GM12878 (cell line): Measurements from ENCODE around the gene MAN1A1. TPM values are rescaled to one million over a fixed set of nuclear protein-coding genes. Genes with fewer than 3 reads are reported as not detected.

Source experiments
- ATAC-seq: fragments of 200-7000 bp; cut with Tn5 transposase; 3 replicates; pipeline ENCODE4 v1.9.1; 2020; ENCODE audit warnings: mild to moderate bottlenecking, moderate library complexity
- BruUV-seq: library from RNA; stranded (reverse); fragments of 400-500 nt; replicated peaks from 2 replicates; lab custom pipeline; 2021; lab: Mats Ljungman, UMichigan
- CTCF ChIA-PET: fragments of 300-600 bp; sonication (Branson Sonifier 250); formaldehyde crosslinking; extraction: SDS; loops from one replicate; lab custom pipeline; 2021; ENCODE audit warnings: inconsistent platforms; lab: Yijun Ruan, JAX
- POLR2A ChIA-PET: fragments of 350-600 bp; formaldehyde crosslinking; extraction: SDS; loops from one replicate; lab custom pipeline; 2021; ENCODE audit warnings: inconsistent platforms; lab: Charles Lee
- RAD21 ChIA-PET: fragments of 300-600 bp; sonication (Branson Sonifier 250); formaldehyde crosslinking; loops from one replicate; lab custom pipeline; 2023; ENCODE audit warnings: antibody characterized with exemption; ENCODE audit not compliant: unreplicated experiment; lab: Charles Lee
- SMC1A ChIA-PET: fragments of 300-600 bp; sonication (Branson Sonifier 250); formaldehyde crosslinking; loops from one replicate; lab custom pipeline; 2023; ENCODE audit not compliant: unreplicated experiment, uncharacterized antibody; lab: Charles Lee
- DNase-seq: peaks from one replicate; pipeline ENCODE4 v3.0.0-alpha.2; 2011; ENCODE audit warnings: low read depth, low spot score
- FAIRE-seq: peaks from 3 replicates; lab custom pipeline; 2011; peaks lifted over from hg19 to GRCh38; lab: Jason Lieb, UNC
- H2AFZ ChIP-seq: 2 replicates; pipeline ENCODE4 v1.6.0; 2011; ENCODE audit warnings: low read depth, low read length, control low read depth; ENCODE audit not compliant: control insufficient read depth
- H3K27ac ChIP-seq: 2 replicates; pipeline ENCODE4 v1.5.1; 2011; ENCODE audit warnings: control low read depth; ENCODE audit not compliant: control insufficient read depth, insufficient read depth
- H3K27me3 ChIP-seq, 2 experiments: replicated peaks in 1 of 2; 2 replicates each; pipeline versions ENCODE4 v1.6.0 to v1.6.1; 2011; ENCODE audit warnings: low read length in 1 of 2; ENCODE audit not compliant: control insufficient read depth in 2 of 2, insufficient read depth in 2 of 2
- H3K36me3 ChIP-seq, 2 experiments: 2 replicates each; pipeline ENCODE4 v1.5.1; 2011; ENCODE audit warnings: low read length in 1 of 2; ENCODE audit not compliant: control insufficient read depth in 2 of 2, insufficient read depth in 2 of 2
- H3K4me1 ChIP-seq: 2 replicates; pipeline ENCODE4 v1.6.1; 2011; ENCODE audit warnings: mild to moderate bottlenecking, low read length, moderate library complexity, mixed read lengths; ENCODE audit not compliant: control insufficient read depth, insufficient read depth
- H3K4me2 ChIP-seq: 2 replicates; pipeline ENCODE4 v1.6.0; 2011; ENCODE audit warnings: control low read depth; ENCODE audit not compliant: control insufficient read depth, insufficient read depth
- H3K4me3 ChIP-seq: fragments of 200-600 bp; sonication (generic); 2 replicates; pipeline ENCODE4 v1.5.1; 2016
- H3K79me2 ChIP-seq: 2 replicates; pipeline ENCODE4 v1.6.0; 2011; ENCODE audit warnings: low read length; ENCODE audit not compliant: control insufficient read depth, insufficient read depth
- H3K9ac ChIP-seq: 2 replicates; pipeline ENCODE4 v1.8.0; 2011; ENCODE audit warnings: low read length, control low read depth, mixed read lengths; ENCODE audit not compliant: control insufficient read depth, insufficient read depth
- H3K9me3 ChIP-seq: replicated peaks from 3 replicates; pipeline ENCODE4 v1.5.1; 2011; ENCODE audit warnings: mild to moderate bottlenecking, low read length; ENCODE audit not compliant: control insufficient read depth, insufficient read depth
- H4K20me1 ChIP-seq: 2 replicates; pipeline ENCODE4 v1.6.0; 2011; ENCODE audit not compliant: control insufficient read depth, insufficient read depth
- CBFB ChIP-seq: IDR thresholded peaks from 2 replicates; pipeline ENCODE4 v1.6.1; 2016; ENCODE audit warnings: antibody characterized with exemption, low read depth
- FOXK2 ChIP-seq: fragments of 450-650 bp; IDR thresholded peaks from 2 replicates; pipeline ENCODE4 v1.6.1; 2017; ENCODE audit warnings: mild to moderate bottlenecking, moderate library complexity
- HDAC2 ChIP-seq: fragments of 200-600 bp; sonication (generic); IDR thresholded peaks from 2 replicates; pipeline ENCODE4 v1.6.1; 2017
- NFYA ChIP-seq: IDR thresholded peaks from 2 replicates; pipeline ENCODE4 v1.6.1; 2011; ENCODE audit warnings: low read depth, mild to moderate bottlenecking, low read length, improper control_type of control experiment, borderline replicate concordance
- PKNOX1 ChIP-seq: fragments of 450-650 bp; IDR thresholded peaks from 2 replicates; pipeline ENCODE4 v1.6.1; 2016; ENCODE audit warnings: mild to moderate bottlenecking
- POU2F2 ChIP-seq: IDR thresholded peaks from 3 replicates; pipeline ENCODE4 v1.6.1; 2011; ENCODE audit warnings: low read depth, mild to moderate bottlenecking, low read length, borderline replicate concordance
- SIN3A ChIP-seq: IDR thresholded peaks from 2 replicates; pipeline ENCODE4 v1.6.1; 2012; ENCODE audit warnings: low read depth, low read length, improper control_type of control experiment
- TBL1XR1 ChIP-seq: IDR thresholded peaks from 2 replicates; pipeline ENCODE4 v1.6.1; 2012; ENCODE audit warnings: low read depth, low read length, improper control_type of control experiment
- USF1 ChIP-seq: IDR thresholded peaks from 2 replicates; pipeline ENCODE4 v1.6.1; 2011; ENCODE audit warnings: borderline replicate concordance, low read depth, mild to moderate bottlenecking, moderate library complexity, mixed read lengths, low read length; ENCODE audit not compliant: insufficient read depth; ENCODE audit errors: extremely low read length
- WGBS: methylation state at CpG from one replicate; pipeline ENCODE4 v1.1.6; 2016; ENCODE audit warnings: low lambda C conversion rate; ENCODE audit not compliant: insufficient replicate concordance, insufficient coverage; ENCODE audit errors: missing lambda C conversion rate; 5-methylcytosine and 5-hydroxymethylcytosine counted together
- in situ Hi-C: fragments of 300-500 bp; cut with MboI; formaldehyde crosslinking; loops from 9 replicates; pipeline ENCODE4 v1.14.3; 2018; ENCODE audit warnings: mixed read lengths
- intact Hi-C: fragments of 100-400 bp; cut with micrococcal nuclease; formaldehyde crosslinking; loops from one replicate; pipeline ENCODE4 v1.14.2; 2022; ENCODE audit not compliant: unreplicated experiment
- polyA plus RNA-seq, 11 experiments: library from polyadenylated mRNA; depleted of rRNA in 4 of 11; unstranded in 6 of 11; stranded (reverse) in 5 of 11; fragments of >200 nt; fragmentation: Nextera tagmentation in 4 of 11; fragmentation: Illumina TruSeq in 1 of 11; extraction: Ambion mirVana in 4 of 11; extraction: Trizol in 1 of 11; gene quantifications; 1 replicate in 1 of 11; 2 replicates in 10 of 11; pipeline versions ENCODE4 v1.2.1 to v1.2.3, GENCODE V29; 2011 to 2016; ENCODE audit warnings: inconsistent platforms in 2 of 11, missing spikeins in 2 of 11, low read depth in 1 of 11
- total RNA-seq, 4 experiments: library from RNA; depleted of rRNA in 3 of 4; stranded (reverse); fragments of >200 nt in 3 of 4; fragmentation: Illumina TruSeq in 1 of 4; extraction: Trizol in 1 of 4; gene quantifications; 2 replicates each; pipeline versions ENCODE4 v1.2.1 to v1.2.3, GENCODE V29; 2013 to 2021

The MAN1A1 gene
- total and polyA plus RNA-seq, 10 of the 15 experiments (the other 5 are each of a cell fraction or from before 2014, with no cell fraction given), result 5.4 to 28.1 (median 19.5) TPM

GRCh38 chr6:119160911-119161310 lies 188.7 kb downstream of the MAN1A1 start (continued):
- no peak for TF ChIP-seq PKNOX1

- no peaks in the 10 kb centered on the region for H3K36me3 ChIP-seq
- no peaks in the 10 kb centered on the region; the same call in 1 of the 2 replicates for H3K4me1 ChIP-seq
- no peak overlapping the region for H2AFZ ChIP-seq
- intact Hi-C loops, result no loop called here
- ATAC-seq, result no peak
- no TSS peak for BruUV-seq
- no peak overlapping the region for H3K4me2 ChIP-seq
- 50% methylated on average over 9 of the region's 9 CpGs for WGBS
- no peak for FAIRE-seq
- peaks cover 0 to 1% of the 10 kb centered on the region in 2 experiments; a peak in 2 of 4 replicates for H3K27me3 ChIP-seq
- no peaks in the 10 kb centered on the region for H3K79me2 ChIP-seq
- no peak for DNase-seq
- TF ChIP-seq CBFB (no peak), NFYA (no peak), HDAC2 (no peak), USF1 (no peak), POU2F2 (no peak), TBL1XR1 (no peak), SIN3A (no peak), PKNOX1 (no peak), FOXK2 (no peak)
- no peak overlapping the region for H3K27ac ChIP-seq
- no peak overlapping the region for H3K4me3 ChIP-seq
- no peak overlapping the region for H3K9ac ChIP-seq
- H4K20me1 ChIP-seq, result no peaks in the 10 kb centered on the region
- ChIA-PET SMC1A (interaction anchor here (0.8 to 0.9 kb wide), 2 partner anchors 26 to 183 kb away, joined by 3 read pairs; no protein-coding TSS in a partner anchor), RAD21 (interaction anchor here (1.5 to 1.7 kb wide), 3 partner anchors 10 to 156 kb away, joined by 3 to 5 read pairs (median 4); no protein-coding TSS in a partner anchor), POLR2A (no interaction called here), CTCF (interaction anchor here (1.1 to 2.3 kb wide), 3 partner anchors 9 to 29 kb away, joined by 4 to 7 read pairs (median 7); no protein-coding TSS in a partner anchor)
- H3K9me3 ChIP-seq, result no peaks in the 10 kb centered on the region
- in situ Hi-C loops, result loop anchor here (10.0 kb wide), 1 partner anchor 817 kb away; no protein-coding TSS in a partner anchor
These were observed 191.3 kb downstream of the MAN1A1 start for GRCh38 chr6:119158057-119158848.
